Activated T-cell treated with anti-CD3 and anti-CD28 coated beads, Interleukin-2, amount 50 U/mL, for 4 hours (primary cell): ENCODE results near the gene IGSF3. TPM values are rescaled to one million over a fixed set of nuclear protein-coding genes. Genes with fewer than 3 reads are reported as not detected.

ENCODE experiments used
- ATAC-seq, 2 donors: fragments of 200-7000 bp; cut with Tn5 transposase; one replicate each; pipeline ENCODE4 v1.10.0; 2021
- DNase-seq: peaks from one replicate; pipeline ENCODE4 v3.0.0-alpha.2; 2020
- H3K27me3 Mint-ChIP-seq: one replicate; pipeline ENCODE4 v1.8.0; 2021; ENCODE audit warnings: low read depth, mixed read lengths
- H3K36me3 Mint-ChIP-seq: one replicate; pipeline ENCODE4 v1.8.0; 2022; ENCODE audit warnings: mixed read lengths; ENCODE audit not compliant: insufficient read depth
- H3K4me1 Mint-ChIP-seq: one replicate; pipeline ENCODE4 v1.8.0; 2021; ENCODE audit warnings: low read depth, mixed read lengths
- H3K4me3 Mint-ChIP-seq: one replicate; pipeline ENCODE4 v1.8.0; 2021; ENCODE audit warnings: mild to moderate bottlenecking, moderate library complexity, mixed read lengths
- H3K9me3 Mint-ChIP-seq: one replicate; pipeline ENCODE4 v1.8.0; 2021; ENCODE audit warnings: mixed read lengths
- total RNA-seq, 3 donors: library from RNA; stranded (reverse); gene quantifications; one replicate each; pipeline ENCODE4 v1.2.1, GENCODE V29; 2021

Gene IGSF3
- total RNA-seq, 3 donors from 2014 or later = 4.0 to 7.6 (median 4.8) TPM

GRCh38 chr1:116679091-116679827, 11.7 kb upstream of the IGSF3 start:
- Mint-ChIP-seq H3K9me3 (no peaks in the 10 kb centered on the region), H3K27me3 (peaks cover 20% of the 10 kb centered on the region), H3K4me1 (no peaks in the 10 kb centered on the region), H3K36me3 (no peaks in the 10 kb centered on the region), H3K4me3 (no peak overlapping the region)
- no peak for ATAC-seq
- no peak for DNase-seq

- H3K36me3 Mint-ChIP-seq = no peaks in the 10 kb centered on the region
- peaks cover 26% of the 10 kb centered on the region for H3K27me3 Mint-ChIP-seq
- H3K4me3 Mint-ChIP-seq = no peak overlapping the region
- no peak for DNase-seq
- no peak for ATAC-seq
- no peaks in the 10 kb centered on the region for H3K4me1 Mint-ChIP-seq
- no peaks in the 10 kb centered on the region for H3K9me3 Mint-ChIP-seq
Observed at GRCh38 chr1:116678732-116679090, 11.2 kb upstream of the IGSF3 start.

GRCh38 chr1:116677474-116678062, 10.0 kb upstream of the IGSF3 start:
- Mint-ChIP-seq H3K27me3 (peaks cover 33% of the 10 kb centered on the region), H3K4me1 (no peaks in the 10 kb centered on the region), H3K4me3 (no peak overlapping the region), H3K36me3 (no peaks in the 10 kb centered on the region), H3K9me3 (no peaks in the 10 kb centered on the region)
- no peak for ATAC-seq
- no peak for DNase-seq

GRCh38 chr1:116676291-116676690, 8.8 kb upstream of the IGSF3 start:
- H3K4me3 Mint-ChIP-seq = no peak overlapping the region
- no peaks in the 10 kb centered on the region for H3K9me3 Mint-ChIP-seq
- no peak for DNase-seq
- no peak for ATAC-seq
- peaks cover 34% of the 10 kb centered on the region for H3K27me3 Mint-ChIP-seq
- no peaks in the 10 kb centered on the region for H3K36me3 Mint-ChIP-seq
- no peaks in the 10 kb centered on the region for H3K4me1 Mint-ChIP-seq

GRCh38 chr1:116674751-116675150, 7.2 kb upstream of the IGSF3 start:
- H3K4me1 Mint-ChIP-seq = no peaks in the 10 kb centered on the region
- no peak overlapping the region for H3K4me3 Mint-ChIP-seq
- DNase-seq = no peak

GRCh38 chr1:116674011-116674531, 6.5 kb upstream of the IGSF3 start:
- no peaks in the 10 kb centered on the region for H3K4me1 Mint-ChIP-seq
- no peaks in the 10 kb centered on the region for H3K36me3 Mint-ChIP-seq
- H3K9me3 Mint-ChIP-seq = no peaks in the 10 kb centered on the region
- H3K27me3 Mint-ChIP-seq = peaks cover 39% of the 10 kb centered on the region
- DNase-seq (no peak), ATAC-seq (no peak)
- no peak overlapping the region for H3K4me3 Mint-ChIP-seq

More at GRCh38 chr1:116674751-116675150, 7.2 kb upstream of the IGSF3 start:
- peaks cover 36% of the 10 kb centered on the region for H3K27me3 Mint-ChIP-seq
- ATAC-seq = no peak
- no peaks in the 10 kb centered on the region for H3K36me3 Mint-ChIP-seq
- H3K9me3 Mint-ChIP-seq = no peaks in the 10 kb centered on the region

- peaks cover 39% of the 10 kb centered on the region for H3K27me3 Mint-ChIP-seq
- H3K9me3 Mint-ChIP-seq = no peaks in the 10 kb centered on the region
- H3K36me3 Mint-ChIP-seq = no peaks in the 10 kb centered on the region
- no peaks in the 10 kb centered on the region for H3K4me1 Mint-ChIP-seq
- DNase-seq (no peak), ATAC-seq (no peak)
- no peak overlapping the region for H3K4me3 Mint-ChIP-seq
Observed at GRCh38 chr1:116671912-116672311, 4.4 kb upstream of the IGSF3 start.

- Mint-ChIP-seq H3K9me3 (no peaks in the 10 kb centered on the region), H3K4me1 (peaks cover 4% of the 10 kb centered on the region), H3K27me3 (peaks cover 42% of the 10 kb centered on the region), H3K4me3 (no peak overlapping the region), H3K36me3 (no peaks in the 10 kb centered on the region)
- ATAC-seq (no peak), DNase-seq (no peak)
Observed at GRCh38 chr1:116671072-116671760, 3.7 kb upstream of the IGSF3 start.

- H3K27me3 Mint-ChIP-seq = peaks cover 44% of the 10 kb centered on the region
- H3K9me3 Mint-ChIP-seq = no peaks in the 10 kb centered on the region
- no peak for DNase-seq
- no peak for ATAC-seq
- no peaks in the 10 kb centered on the region for H3K36me3 Mint-ChIP-seq
- H3K4me3 Mint-ChIP-seq = peak overlapping the region; percentile 68
- H3K4me1 Mint-ChIP-seq = peaks cover 4% of the 10 kb centered on the region
Observed at GRCh38 chr1:116668277-116668676, 744 bp upstream of the IGSF3 start.

- Mint-ChIP-seq H3K9me3 (no peaks in the 10 kb centered on the region), H3K36me3 (no peaks in the 10 kb centered on the region), H3K4me3 (peak overlapping the region; percentile 77), H3K27me3 (peaks cover 46% of the 10 kb centered on the region), H3K4me1 (peaks cover 4% of the 10 kb centered on the region)
- ATAC-seq (peak in 1 of 2 donors; percentile 32), DNase-seq (no peak)
Observed at GRCh38 chr1:116667078-116667574, 407 bp downstream of the IGSF3 start.

- H3K27me3 Mint-ChIP-seq = peaks cover 46% of the 10 kb centered on the region
- DNase-seq = no peak
- H3K36me3 Mint-ChIP-seq = no peaks in the 10 kb centered on the region
- peaks cover 4% of the 10 kb centered on the region for H3K4me1 Mint-ChIP-seq
- no peaks in the 10 kb centered on the region for H3K9me3 Mint-ChIP-seq
- ATAC-seq = peak in 1 of 2 donors; percentile 20
- peak overlapping the region; percentile 77 for H3K4me3 Mint-ChIP-seq
Observed at GRCh38 chr1:116666187-116667077, 1.1 kb downstream of the IGSF3 start.

- peaks cover 44% of the 10 kb centered on the region for H3K27me3 Mint-ChIP-seq
- DNase-seq (no peak), ATAC-seq (no peak)
- H3K4me1 Mint-ChIP-seq = peaks cover 4% of the 10 kb centered on the region
- H3K4me3 Mint-ChIP-seq = no peak overlapping the region
- H3K9me3 Mint-ChIP-seq = no peaks in the 10 kb centered on the region
- H3K36me3 Mint-ChIP-seq = no peaks in the 10 kb centered on the region
Observed at GRCh38 chr1:116664978-116665371, 2.6 kb downstream of the IGSF3 start.

- Mint-ChIP-seq H3K36me3 (no peaks in the 10 kb centered on the region), H3K4me1 (peaks cover 4% of the 10 kb centered on the region), H3K9me3 (no peaks in the 10 kb centered on the region), H3K4me3 (no peak overlapping the region), H3K27me3 (peaks cover 39% of the 10 kb centered on the region)
- DNase-seq (no peak), ATAC-seq (no peak)
Observed at GRCh38 chr1:116664366-116664977, 3.1 kb downstream of the IGSF3 start.
